HG02610 (cell line): ENCODE data around the gene IMP4.
"Not testable (repeated sequence)": the region's sequence is repeated elsewhere in the genome, so short reads cannot be mapped to it uniquely, and the experiment has no call there.

Experiments
- ATAC-seq: cut with Tn5 transposase; IDR thresholded peaks from one replicate; pipeline ENCODE4 v1.9.1; 2021; ENCODE audit warnings: mild to moderate bottlenecking, moderate library complexity; ENCODE audit not compliant: unreplicated experiment

IMP4 gene

DNA sequence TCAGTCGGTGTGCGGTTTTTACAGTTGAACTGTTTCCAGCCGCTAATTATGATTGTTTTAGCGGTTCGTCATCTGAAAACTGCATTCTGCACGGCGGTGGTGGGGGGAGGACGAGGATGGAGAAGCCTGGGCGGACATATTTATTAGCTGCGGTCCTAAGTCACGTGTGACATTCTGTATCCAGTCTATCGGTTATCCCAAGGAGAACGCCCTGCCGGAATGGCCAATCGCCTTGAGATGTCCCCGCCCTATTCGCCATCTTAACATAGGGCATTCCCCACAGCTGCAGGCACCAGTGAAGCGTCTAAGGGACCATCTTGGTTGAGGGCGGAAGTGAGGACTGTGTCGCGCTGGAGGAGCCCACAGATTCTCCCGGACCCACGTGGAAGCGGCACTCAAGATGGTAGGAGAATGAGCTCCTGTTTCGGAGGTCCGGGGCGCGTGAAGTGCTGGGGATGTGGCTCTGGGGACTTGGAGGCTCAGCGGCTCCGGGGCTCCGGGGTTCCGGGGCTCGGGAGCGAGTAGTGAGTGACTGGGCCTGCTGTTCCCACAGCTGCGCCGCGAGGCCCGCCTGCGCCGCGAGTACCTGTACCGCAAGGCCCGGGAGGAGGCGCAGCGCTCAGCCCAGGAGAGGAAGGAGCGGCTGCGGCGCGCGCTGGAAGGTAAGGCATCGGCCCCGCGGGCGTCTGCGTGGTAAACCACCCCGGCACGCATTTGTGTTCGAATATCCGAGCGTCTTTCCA, at the start of gene IMP4:
Gene IMP4, plus strand, starts transcription at position 365 of the 743 bp plus-strand sequence. Its CDS starts 36 bp downstream, at position 401.
- peak; percentile 91 for ATAC-seq

- ATAC-seq: no peak
Measured at GRCh38 chr2:130300258-130300969, 42.3 kb upstream of the IMP4 start.

GRCh38 chr2:130300970-130301348, 41.7 kb upstream of the IMP4 start:
- ATAC-seq: no peak

DNA sequence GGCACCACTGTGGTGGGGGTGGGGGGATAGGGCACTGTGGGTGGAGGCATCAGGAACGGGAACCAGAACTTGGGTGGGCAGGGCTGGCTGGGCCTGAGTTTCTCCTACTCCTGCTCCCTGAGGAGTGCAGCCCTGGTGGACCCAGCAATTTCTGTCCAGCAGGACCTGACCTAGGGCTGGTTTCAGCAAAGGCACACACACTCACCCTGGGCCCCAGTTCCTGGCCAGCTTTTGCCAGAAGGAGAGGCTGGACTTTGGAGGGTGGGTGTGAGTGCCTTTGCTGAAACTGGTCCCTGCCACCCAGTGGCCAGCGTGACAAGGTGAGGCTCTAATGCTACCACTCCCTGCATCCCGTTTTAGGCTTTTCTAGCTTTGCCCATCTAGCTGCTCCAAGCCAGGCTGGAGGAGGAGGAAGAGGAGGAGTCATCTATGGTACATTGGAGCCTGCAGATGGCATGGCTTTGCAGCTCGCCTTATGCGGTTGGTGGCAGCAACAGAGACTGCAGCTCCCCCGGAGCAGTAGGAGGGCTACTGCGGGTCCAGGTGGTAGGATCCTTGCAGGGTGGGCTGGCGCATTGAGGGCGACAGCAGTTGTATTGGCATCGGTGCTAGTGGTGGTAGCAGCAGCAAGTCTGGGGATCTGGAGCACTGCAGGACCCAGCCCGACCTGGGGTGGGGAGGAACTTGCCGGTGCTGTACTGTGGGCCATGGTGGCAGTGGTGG, 40.4 kb upstream of the IMP4 start:
- peak; percentile 13 for ATAC-seq

GRCh38 chr2:130303169-130303568, 39.5 kb upstream of the IMP4 start:
- peak; percentile 80 for ATAC-seq

GRCh38 chr2:130304726-130305125, 38.0 kb upstream of the IMP4 start:
- ATAC-seq: no peak

- ATAC-seq: no peak
Measured at GRCh38 chr2:130307850-130308249, 34.8 kb upstream of the IMP4 start.

DNA sequence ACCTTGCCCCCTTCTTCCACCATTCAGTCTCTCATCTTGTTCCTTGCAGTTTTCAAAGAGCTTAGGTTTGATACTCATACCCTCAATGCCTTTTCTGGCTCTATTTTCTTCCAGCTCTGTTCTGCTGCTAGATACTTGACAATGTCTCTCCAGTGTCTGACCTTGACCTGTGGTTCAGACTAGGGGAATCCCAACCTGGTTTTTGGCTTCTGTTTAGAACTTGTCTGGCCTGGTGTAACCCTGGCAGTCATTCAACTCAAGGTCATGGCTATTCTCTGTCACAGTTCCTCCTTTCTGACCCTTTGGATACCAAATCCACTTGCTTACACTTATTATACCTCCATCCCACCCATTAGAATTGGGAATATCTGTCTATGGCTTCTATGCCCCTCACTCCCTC, 31.8 kb upstream of the IMP4 start:
- no peak for ATAC-seq

DNA sequence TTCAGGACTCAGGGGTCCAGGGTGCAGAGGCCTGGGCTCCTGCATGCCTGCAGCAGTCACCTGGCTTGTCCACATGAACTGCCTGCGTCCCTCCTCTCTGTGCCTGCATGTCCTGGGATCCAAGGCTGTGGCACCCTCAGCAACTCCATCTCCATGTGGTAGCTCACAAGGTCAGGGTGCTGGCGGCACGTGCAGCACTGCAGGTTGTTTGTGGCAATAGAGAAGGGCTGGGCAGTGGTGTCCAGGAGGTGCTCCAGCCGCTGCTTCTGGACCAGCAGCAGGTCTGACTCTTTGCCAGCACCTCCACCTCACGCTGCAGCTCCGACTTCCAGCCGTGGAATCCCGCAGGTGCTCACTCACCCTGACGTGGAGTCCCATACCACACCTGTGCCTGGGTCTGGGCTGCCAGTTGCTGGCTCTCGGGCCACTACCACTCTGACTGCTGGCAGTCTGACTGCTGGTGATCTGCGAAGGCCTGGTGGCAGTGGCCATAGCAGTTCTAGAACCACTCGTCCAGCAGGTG, 28.8 kb upstream of the IMP4 start:
- no peak for ATAC-seq

GRCh38 chr2:130314377-130314776, 28.3 kb upstream of the IMP4 start:
- no peak for ATAC-seq

DNA sequence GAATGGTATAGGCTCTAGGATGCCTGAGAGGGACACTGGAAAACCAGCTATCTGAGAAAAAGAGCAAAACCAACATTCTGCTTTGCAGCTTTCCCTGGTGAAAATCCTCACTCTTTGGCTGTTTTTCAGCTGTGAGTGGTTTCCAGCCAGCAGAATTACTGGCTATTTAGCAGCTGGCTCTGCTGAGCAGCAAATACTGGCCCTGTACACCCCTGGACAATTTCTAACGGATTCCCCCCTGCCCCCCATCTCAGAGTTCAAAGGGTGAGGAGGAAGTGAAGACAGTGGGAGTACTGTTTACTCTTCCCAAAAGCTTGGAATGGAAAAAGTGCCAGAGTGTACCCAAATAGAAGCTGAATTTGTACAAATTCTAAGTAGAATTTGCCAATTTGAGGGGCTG, 26.1 kb upstream of the IMP4 start:
- no peak for ATAC-seq

GRCh38 chr2:130318906-130319305, 23.8 kb upstream of the IMP4 start:
- ATAC-seq: no peak

GRCh38 chr2:130319536-130319935, 23.2 kb upstream of the IMP4 start:
- no peak for ATAC-seq

DNA sequence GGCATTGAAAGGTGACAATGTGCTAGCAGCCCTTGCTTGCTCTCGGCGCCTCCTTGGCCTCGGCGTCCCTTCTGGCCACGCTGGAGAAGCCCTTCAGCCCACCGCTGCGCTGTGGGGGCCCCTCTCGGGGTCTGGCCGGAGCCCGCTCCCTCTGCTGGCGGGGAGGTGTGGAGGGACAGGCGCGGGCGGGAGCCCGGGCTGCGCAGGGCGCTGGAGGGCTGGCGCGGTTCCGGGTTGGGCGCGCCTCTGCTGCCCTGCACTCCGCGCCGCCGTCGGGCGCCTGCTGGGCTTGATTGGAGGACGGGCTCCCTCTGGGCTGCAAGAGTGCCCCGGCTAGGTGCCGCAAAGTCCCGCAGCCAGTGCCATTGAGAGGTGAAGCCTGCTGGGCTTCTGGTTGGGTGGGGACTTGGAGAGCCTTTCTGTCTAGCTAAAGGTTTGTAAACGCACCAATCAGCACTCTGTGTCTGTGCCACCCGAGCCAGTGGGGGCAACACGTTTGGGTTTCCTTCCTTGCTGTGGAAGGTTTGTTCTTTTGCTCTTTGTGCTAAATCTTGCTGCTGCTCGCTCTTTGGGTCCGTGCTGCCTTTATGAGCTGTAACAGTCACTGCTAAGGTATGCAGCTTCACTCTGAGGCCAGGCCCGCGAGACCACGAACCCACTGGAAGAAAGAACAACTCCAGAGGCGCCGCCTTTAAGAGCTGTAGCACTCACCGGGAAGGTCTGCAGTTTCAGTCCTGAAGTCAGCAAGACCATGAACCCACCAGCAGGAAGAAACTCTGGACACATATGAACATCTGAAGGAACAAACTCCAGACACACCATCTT, 14.8 kb upstream of the IMP4 start:
- no peak for ATAC-seq

- ATAC-seq: no peak
Measured at GRCh38 chr2:130328710-130329109, 14.0 kb upstream of the IMP4 start.

DNA sequence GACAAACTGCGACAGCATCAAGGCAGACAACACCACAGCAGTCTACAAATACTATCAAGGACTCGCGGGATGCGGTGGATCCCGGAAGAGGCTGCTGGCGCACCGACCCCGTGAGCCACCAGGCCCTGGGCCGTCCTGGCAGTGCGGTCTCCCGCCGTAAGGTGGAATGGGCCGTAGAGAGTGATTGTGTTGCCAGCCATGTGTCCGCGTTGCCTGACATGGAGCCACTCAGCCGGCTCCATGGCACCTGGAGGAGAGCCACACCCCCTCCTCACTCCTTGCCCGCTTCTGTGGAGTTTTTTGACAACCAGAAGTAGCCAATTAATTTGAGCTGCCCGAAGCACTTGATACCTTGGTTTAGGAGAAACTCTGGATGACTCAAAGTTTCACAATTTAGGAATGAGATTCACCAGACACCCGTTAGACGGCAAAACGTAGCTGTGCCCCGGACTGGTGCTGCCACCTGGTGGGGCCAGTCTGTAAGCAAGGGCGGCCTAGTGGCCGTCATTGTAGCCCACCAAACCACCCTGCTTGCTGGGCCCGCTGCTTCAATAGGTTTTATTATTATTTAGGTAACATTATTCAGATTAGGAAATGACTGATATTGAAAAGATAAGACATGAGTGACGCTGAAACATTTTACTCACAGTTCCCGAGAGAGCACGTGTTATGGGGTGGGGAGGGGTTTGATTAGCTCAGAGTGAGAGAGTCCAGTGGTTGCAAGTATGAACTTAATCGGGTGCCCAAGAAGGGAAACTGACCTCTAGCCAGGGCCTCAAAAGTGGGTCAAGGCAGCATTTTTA, 10.2 kb upstream of the IMP4 start:
- ATAC-seq: peak; percentile 83

- ATAC-seq: not testable (repeated sequence)
Measured at GRCh38 chr2:130333253-130333652, 9.4 kb upstream of the IMP4 start.

GRCh38 chr2:130334026-130334425, 8.7 kb upstream of the IMP4 start:
- no peak for ATAC-seq

- no peak for ATAC-seq
Measured at GRCh38 chr2:130335226-130335625, 7.5 kb upstream of the IMP4 start.
